ENCODE measurements around the gene FUS.
"Not testable (repeated sequence)": the region's sequence is repeated elsewhere in the genome, so short reads cannot be mapped to it uniquely, and the experiment has no call there.

FUS gene

GRCh38 chr16:31179747-31180459, at the start of gene FUS:
TSS of gene FUS (plus strand) at chr16:31180139. CDS start at chr16:31180215, 76 bp downstream.
- DNase-seq, result peak; percentile 74

DNA sequence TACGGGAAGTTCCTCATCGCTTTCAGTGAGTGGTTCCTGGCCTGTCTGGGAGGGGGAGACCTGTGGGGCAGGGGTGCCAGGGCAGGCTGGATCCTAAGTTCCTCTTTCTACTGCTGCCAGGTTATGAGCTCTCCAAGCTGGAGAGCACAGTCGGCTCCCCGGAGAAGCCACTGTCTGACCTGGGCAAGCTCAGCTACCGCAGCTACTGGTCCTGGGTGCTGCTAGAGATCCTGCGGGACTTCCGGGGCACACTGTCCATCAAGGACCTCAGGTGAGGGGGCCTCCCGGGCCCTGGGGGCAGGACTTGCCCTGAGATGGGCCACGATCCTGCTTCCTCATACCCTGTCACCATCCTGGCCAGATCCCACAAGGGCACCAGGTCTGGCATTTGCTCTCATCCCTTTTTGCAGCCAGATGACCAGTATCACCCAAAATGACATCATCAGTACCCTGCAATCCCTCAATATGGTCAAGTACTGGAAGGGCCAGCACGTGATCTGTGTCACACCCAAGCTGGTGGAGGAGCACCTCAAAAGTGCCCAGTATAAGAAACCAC, 49.5 kb upstream of the FUS start:
- DNase-seq, result no peak

DNA sequence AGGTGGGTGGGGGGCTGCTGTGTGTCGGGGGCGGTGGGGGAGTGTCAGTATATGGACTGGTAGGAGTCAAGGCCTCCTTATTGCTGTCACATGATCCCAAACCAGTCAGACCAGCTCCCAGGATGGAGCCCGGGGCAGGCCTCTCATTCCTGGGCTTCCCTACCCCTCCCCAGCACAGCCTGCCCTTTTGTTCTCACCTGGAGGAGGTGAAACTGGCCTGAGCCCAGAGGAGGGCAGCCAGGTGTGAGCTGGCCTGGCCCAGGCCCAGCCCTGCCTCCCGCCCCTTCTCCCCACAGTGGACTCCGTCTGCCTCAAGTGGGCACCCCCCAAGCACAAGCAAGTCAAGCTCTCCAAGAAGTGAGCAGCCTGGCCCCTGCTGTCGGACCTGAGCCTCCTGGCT, 49.0 kb upstream of the FUS start:
- no peak for DNase-seq

GRCh38 chr16:31131416-31131815, 48.5 kb upstream of the FUS start:
- no peak for DNase-seq

DNA sequence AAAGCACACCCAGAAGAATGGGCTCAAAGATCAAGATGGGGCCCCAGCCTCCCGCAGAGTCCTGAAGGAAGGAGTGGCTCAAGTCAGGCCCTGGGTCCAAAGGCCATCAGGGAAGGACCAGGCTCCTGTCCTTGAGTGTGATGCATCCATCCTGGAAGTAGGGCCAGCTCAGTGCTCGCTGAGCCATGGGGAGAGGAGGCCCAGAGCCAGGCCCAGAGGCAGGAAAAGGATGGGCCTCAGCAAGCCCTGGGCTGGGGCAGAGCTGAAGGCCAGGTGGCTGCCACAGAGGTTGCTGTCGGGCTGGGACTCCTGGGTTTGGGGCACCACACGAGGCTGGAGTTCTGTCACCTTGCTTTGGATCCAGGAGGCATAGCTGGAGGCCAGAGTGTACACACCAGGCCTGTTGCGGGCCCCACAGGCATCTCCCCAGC, 48.1 kb upstream of the FUS start:
- no peak for DNase-seq

GRCh38 chr16:31132303-31132979, 47.5 kb upstream of the FUS start:
- DNase-seq, result no peak

- DNase-seq, result no peak
These were observed 46.9 kb upstream of the FUS start for GRCh38 chr16:31133046-31133501.

- DNase-seq, result no peak
These were observed 45.8 kb upstream of the FUS start for GRCh38 chr16:31134091-31134571.

- DNase-seq, result no peak
These were observed 45.1 kb upstream of the FUS start for GRCh38 chr16:31134625-31135534.

DNA sequence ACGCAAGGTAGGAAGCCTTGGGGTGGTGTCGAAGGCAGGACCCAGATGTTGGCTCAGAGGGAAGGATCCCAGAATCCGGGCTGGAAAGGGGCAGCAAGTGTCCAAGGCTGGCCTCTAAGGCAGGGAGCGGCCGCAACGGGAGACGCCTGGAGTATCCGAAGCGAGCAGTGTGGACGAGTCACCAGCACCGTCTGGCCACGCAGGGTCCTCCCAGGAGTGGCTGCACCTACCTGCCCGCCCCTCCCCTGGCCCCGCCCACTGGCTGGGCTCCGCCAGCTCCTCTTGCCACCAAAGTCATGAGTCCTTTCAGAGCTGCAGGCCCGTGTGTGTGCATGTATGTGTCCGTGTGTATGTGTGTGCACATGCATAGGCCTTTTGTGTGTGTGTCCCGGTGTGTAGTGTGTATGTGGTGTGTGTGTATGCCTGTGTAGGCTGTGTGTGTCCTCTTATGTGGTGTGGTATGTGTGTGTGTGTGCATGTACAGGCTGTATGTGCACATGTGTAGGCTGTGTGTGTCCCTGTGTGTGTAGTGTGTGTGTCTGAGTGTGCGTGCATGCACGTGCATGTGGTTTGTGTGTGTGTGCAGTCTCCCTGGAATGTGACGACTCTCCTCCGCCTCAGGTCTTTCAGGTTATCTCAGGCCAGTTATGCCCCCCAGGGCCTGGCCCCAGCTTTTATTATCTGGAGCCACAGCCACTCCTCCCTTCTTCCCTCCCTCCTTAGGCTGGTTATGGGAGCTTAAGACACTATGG, 44.2 kb upstream of the FUS start, which contains the start of gene PRSS8:
Gene PRSS8, minus strand, starts transcription at position 193 of the 752 bp plus-strand sequence. CDS start 229 bp downstream, outside the sequence.
- DNase-seq, result no peak

DNA sequence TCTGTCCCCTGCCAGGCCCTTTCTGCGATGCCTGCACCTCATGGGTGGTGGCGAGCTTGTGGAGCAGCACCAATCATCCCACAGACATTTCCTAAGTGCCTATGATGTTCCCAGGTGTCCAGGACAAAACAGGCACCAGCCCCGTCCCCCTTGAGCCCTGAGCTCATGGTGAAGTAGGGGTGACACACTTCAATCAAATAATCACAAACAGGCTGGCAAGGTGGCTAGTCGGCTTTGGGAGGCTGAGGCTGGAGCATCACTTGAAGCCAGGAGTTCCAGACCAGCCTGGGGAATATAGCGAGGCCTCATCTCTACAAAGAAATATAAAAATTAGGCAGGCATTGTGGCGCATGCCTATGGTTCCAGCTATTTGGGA, 43.7 kb upstream of the FUS start:
- no peak for DNase-seq

GRCh38 chr16:31136822-31137499, 43.0 kb upstream of the FUS start:
- DNase-seq, result not testable (repeated sequence)

DNA sequence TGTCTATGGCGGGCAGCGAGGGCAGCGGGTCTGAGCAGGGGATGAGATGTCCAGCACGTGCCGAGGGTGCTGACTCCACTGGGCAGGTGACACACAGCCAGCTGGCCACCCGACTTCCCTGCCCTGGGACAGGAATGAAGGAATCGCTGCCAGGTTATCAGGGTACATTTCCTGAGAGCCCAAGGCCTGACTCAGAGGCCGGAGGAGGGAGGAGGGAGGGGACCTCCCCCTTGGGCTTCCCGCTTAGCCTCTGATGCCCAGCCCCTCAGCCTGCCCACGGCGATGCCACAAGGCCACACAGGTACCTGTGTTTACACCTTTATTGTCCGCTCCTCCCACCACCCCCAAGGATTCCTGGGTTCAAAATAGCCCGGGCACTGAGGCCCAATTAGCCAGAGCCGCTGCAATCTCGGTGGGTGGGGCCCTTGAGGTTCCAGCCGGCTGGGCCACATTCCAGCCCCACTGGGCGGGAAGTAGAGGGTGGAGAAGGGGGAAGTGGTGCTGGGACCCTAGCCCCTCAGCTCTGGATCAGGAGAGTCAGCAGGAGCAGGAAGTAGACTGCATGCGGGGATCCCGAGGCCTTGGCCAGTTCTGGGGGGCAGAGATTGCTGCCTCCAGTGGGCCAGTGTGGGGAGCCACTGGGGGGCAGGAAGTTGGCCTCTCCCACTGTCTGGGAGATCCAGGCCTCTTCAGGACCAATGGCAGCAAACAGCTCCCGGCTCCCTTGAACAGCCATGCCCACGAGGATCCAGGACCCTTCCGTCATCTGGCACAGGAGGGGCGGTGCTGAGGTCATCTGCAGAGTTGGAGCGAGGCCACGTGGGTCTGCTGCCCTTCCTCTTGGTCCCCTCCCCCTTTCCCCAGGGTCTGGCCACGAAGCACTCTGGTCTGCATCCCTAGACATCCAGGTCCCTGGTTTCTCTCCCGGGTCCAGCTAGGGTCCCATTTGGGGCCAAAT, 41.0 kb upstream of the FUS start:
- DNase-seq, result no peak

DNA sequence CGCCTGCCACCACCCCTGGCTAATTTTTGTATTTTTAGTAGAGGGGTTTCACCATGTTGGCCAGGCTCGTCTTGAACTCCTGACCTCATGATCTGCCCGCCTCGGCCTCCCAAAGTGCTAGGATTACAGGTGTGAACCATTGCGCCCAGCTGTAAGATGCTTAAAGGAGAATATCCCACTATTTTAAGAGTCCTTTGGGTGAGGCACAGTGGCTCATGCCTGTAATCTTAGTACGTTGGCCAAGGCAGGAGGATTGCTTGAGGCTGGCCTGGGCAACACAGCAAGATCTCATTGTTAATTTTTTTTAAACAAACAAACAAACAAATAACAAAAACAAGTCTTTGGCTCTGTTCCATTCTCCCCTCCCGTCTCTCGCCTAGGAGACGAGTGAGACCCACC, 38.9 kb upstream of the FUS start:
- not testable (repeated sequence) for DNase-seq

DNA sequence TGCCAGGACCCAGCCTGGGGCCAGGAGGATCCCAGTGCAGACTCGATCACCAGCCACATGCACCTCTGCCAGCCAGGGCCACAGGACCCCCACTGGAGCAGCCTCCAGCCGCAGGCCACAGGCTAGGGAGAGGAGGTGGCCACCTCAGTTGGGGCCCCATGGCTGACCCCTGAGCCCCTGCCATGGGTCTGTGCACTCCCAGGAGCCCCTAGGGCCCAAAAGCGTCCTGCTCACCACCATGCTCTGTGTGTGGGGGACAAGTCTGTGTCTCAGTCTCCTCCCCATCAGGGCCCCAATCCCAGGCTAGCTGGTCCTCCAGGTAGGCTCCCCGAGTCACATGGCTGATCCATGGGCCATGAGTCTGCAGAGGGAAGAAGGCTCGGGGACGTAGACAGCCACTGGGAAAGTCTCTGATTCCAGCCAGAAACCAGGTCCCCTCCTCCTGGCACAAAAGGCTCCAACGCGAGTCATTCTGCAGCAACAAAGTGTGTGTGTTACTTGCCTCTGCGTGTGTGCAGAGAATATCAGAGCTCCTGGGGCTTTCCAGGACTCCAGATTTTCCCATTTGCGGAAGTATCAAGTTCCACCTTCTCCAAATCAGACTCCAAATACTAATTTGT, 38.3 kb upstream of the FUS start:
- peak; percentile 58 for DNase-seq

GRCh38 chr16:31142109-31143010, 37.6 kb upstream of the FUS start:
- peak; percentile 98 for DNase-seq

GRCh38 chr16:31143011-31143693, 36.8 kb upstream of the FUS start:
- DNase-seq, result no peak

- DNase-seq, result no peak
These were observed 36.2 kb upstream of the FUS start for GRCh38 chr16:31143694-31144148.
